ENCODE results near the gene KATNB1. TPM values are rescaled to one million over a fixed set of nuclear protein-coding genes. Genes with fewer than 3 reads are reported as not detected.
A peak's percentile ranks its signal among the peaks of the same experiment; 100 is the strongest.

Gene KATNB1
- total RNA-seq, 2 experiments from 2014 or later = 21.0 to 22.3 TPM

DNA sequence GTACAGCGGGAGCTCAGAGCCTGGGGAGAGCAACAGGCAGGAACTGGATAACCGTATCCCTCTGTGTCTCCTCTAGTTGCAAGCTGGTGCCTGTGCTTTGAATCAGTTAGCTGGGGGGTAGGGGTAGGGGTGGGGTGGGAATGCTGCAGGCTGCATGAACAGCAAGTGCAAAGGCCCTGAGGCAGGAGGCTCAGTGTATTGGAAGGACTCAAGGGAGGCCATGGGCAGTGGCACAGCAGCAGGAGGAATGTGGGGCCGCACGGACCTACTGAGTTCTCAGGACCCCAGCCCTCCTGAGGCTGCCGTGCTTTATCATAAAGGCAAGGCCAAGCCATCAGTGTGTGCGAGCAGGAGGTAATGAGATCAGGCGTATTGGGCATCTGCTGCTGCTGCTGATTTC, 3.3 kb downstream of the KATNB1 start:
- Histone ChIP-seq H3K4me3 (ENCODE audit: low read length) (no peak overlapping the region), H3K27ac (ENCODE audit: low read depth in 1 of 2, low read length in 2 of 2) (no peak overlapping the region), H3K27me3 (ENCODE audit: control insufficient read depth in 1 of 2, insufficient read depth in 2 of 2, low read length in 2 of 2) (no peaks in the 10 kb centered on the region), H3K4me1 (ENCODE audit: insufficient read depth, low read length) (peaks cover 29% of the 10 kb centered on the region), H3K36me3 (ENCODE audit: insufficient read depth, low read length) (peaks cover 16% of the 10 kb centered on the region), H3K9me3 (ENCODE audit: control insufficient read depth in 1 of 2, insufficient read depth in 1 of 2, low read length in 2 of 2) (no peaks in the 10 kb centered on the region)
- TF ChIP-seq, protein P1, sequence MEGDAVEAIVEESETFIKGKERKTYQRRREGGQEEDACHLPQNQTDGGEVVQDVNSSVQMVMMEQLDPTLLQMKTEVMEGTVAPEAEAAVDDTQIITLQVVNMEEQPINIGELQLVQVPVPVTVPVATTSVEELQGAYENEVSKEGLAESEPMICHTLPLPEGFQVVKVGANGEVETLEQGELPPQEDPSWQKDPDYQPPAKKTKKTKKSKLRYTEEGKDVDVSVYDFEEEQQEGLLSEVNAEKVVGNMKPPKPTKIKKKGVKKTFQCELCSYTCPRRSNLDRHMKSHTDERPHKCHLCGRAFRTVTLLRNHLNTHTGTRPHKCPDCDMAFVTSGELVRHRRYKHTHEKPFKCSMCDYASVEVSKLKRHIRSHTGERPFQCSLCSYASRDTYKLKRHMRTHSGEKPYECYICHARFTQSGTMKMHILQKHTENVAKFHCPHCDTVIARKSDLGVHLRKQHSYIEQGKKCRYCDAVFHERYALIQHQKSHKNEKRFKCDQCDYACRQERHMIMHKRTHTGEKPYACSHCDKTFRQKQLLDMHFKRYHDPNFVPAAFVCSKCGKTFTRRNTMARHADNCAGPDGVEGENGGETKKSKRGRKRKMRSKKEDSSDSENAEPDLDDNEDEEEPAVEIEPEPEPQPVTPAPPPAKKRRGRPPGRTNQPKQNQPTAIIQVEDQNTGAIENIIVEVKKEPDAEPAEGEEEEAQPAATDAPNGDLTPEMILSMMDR (IDR thresholded peaks at IDR 0.05) = no peak
- DNase-seq = no peak
- H3K4me3 Mint-ChIP-seq = no peak overlapping the region
- no peaks in the 10 kb centered on the region for H3K9me3 Mint-ChIP-seq
- H3K4me1 Mint-ChIP-seq (ENCODE audit: low read depth) = peaks cover 33% of the 10 kb centered on the region
- H3K36me3 Mint-ChIP-seq (ENCODE audit: low read depth) = peaks cover 38% of the 10 kb centered on the region
- H3K27ac Mint-ChIP-seq = no peak overlapping the region
- intact Hi-C loops (cut with DNase I, micrococcal nuclease) = loop anchor here (5.0 to 10.0 kb wide), 9 partner anchors 202 to 896 kb away; partner anchors contain the start of genes CFAP20 (in 2 of the 2), CCDC102A (in 1 of the 2), CSNK2A2 (in 1 of the 2) and HERPUD1 (in 1 of the 2)
- ATAC-seq (ENCODE audit: poor library complexity) = no peak
- ChIA-PET POLR2A (no interaction called here), CTCF (interaction anchor here (1.2 kb wide), 1 partner anchor 19 kb away, joined by 3 read pairs; no protein-coding TSS in a partner anchor)
- H3K27me3 Mint-ChIP-seq = no peaks in the 10 kb centered on the region

DNA sequence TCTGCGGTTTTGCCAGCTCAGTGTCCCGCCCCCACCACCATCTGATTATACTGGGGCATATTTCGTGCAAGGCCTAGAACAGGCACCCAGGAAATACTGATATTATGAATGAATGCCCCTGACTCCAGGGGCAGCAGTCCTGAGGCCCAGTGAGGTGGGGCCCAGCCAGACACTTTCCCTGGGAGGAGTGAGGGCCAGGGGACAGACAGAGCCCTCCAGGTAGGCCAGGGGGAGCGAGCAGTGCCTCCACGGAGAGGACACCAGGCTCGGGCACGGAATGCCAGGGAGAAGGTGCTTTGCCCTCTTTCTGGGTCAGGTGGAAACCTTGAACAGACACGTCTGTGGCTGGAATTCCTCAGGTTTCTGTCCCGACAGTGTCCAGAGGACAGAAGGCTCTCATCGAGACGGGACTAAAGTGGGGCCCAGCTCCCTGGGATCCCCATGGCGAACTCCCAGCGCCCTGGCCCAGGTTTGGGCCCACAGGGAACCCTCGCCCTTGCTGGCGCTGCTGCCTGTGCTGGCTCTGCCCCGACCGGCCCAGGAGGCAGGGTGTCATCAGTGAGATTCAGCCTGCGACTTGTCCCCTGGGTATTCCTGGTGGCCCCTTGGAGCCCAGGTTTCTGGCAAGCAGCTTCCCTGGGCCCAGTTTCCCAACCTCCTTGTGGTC, 4.3 kb downstream of the KATNB1 start:
- H3K36me3 ChIP-seq (ENCODE audit: insufficient read depth, low read length) = peaks cover 18% of the 10 kb centered on the region
- peaks cover 21% of the 10 kb centered on the region for H3K4me1 ChIP-seq (ENCODE audit: insufficient read depth, low read length)
- H3K9me3 Mint-ChIP-seq = no peaks in the 10 kb centered on the region
- TF ChIP-seq, protein P1 (IDR thresholded peaks at IDR 0.05) = no peak
- no peaks in the 10 kb centered on the region for H3K27me3 ChIP-seq (ENCODE audit: control insufficient read depth in 1 of 2, insufficient read depth in 2 of 2, low read length in 2 of 2)
- no peak overlapping the region for H3K4me3 ChIP-seq (ENCODE audit: low read length)
- H3K9me3 ChIP-seq (ENCODE audit: control insufficient read depth in 1 of 2, insufficient read depth in 1 of 2, low read length in 2 of 2) = no peaks in the 10 kb centered on the region
- H3K4me1 Mint-ChIP-seq (ENCODE audit: low read depth) = peaks cover 28% of the 10 kb centered on the region
- ChIA-PET POLR2A (no interaction called here), CTCF (interaction anchor here (1.2 kb wide), 1 partner anchor 18 kb away, joined by 3 read pairs; no protein-coding TSS in a partner anchor)
- no peak overlapping the region for H3K27ac ChIP-seq (ENCODE audit: low read depth in 1 of 2, low read length in 2 of 2)
- no peak overlapping the region for H3K27ac Mint-ChIP-seq
- ATAC-seq (ENCODE audit: poor library complexity) = no peak
- H3K36me3 Mint-ChIP-seq (ENCODE audit: low read depth) = peaks cover 38% of the 10 kb centered on the region
- H3K27me3 Mint-ChIP-seq = no peaks in the 10 kb centered on the region
- H3K4me3 Mint-ChIP-seq = no peak overlapping the region
- peak in 1 of 14 experiments; percentile 13 for DNase-seq
- intact Hi-C loops (cut with DNase I, micrococcal nuclease) = loop anchor here (5.0 to 10.0 kb wide), 9 partner anchors 203 to 895 kb away; partner anchors contain the start of genes CFAP20 (in 2 of the 2), CCDC102A (in 1 of the 2), CSNK2A2 (in 1 of the 2) and HERPUD1 (in 1 of the 2)

DNA sequence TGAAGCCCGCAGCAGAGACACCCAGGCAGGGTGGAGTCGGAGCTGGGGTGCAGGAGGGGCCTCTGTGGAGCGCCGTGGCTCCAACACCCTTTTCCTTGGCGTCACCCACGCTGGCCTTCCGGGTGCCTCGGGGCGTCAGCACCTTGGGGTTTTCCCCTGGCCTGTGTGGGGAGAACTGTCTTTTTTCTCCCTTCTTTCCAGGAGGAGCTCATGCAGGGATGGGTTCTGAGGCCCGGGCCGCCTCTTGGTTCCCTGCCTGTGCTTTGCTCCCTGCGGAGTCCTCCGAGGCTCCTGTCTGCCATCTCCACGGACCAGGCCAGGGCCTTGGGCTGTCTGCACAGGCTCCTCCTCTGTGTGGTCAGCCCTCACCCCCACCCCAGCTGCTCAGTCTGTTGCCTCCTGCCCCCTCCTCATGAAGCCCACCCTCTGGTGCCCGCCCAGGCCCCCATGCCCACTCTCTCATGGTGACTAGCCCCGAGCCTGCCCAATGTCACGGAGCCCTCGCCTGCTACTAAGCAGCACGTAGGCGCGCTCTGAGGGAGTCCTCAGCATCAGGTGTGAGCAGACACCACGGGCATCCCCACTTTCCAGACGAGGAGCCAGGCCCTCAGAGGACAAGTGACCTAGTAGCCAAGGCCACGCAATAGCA, 5.0 kb downstream of the KATNB1 start:
- Mint-ChIP-seq H3K27me3 (no peaks in the 10 kb centered on the region), H3K4me3 (no peak overlapping the region), H3K27ac (no peak overlapping the region), H3K9me3 (no peaks in the 10 kb centered on the region), H3K4me1 (ENCODE audit: low read depth) (peaks cover 22% of the 10 kb centered on the region), H3K36me3 (ENCODE audit: low read depth) (peaks cover 33% of the 10 kb centered on the region)
- H3K4me3 ChIP-seq (ENCODE audit: low read length) = no peak overlapping the region
- ATAC-seq (ENCODE audit: poor library complexity) = no peak
- peaks cover 20% of the 10 kb centered on the region for H3K4me1 ChIP-seq (ENCODE audit: insufficient read depth, low read length)
- peaks cover 18% of the 10 kb centered on the region for H3K36me3 ChIP-seq (ENCODE audit: insufficient read depth, low read length)
- H3K9me3 ChIP-seq (ENCODE audit: control insufficient read depth in 1 of 2, insufficient read depth in 1 of 2, low read length in 2 of 2) = no peaks in the 10 kb centered on the region
- H3K27me3 ChIP-seq (ENCODE audit: control insufficient read depth in 1 of 2, insufficient read depth in 2 of 2, low read length in 2 of 2) = no peaks in the 10 kb centered on the region
- no peak overlapping the region for H3K27ac ChIP-seq (ENCODE audit: low read depth in 1 of 2, low read length in 2 of 2)
- TF ChIP-seq, protein P1 (IDR thresholded peaks at IDR 0.05) = no peak
- CTCF ChIA-PET = no interaction called here
- POLR2A ChIA-PET = no interaction called here
- DNase-seq = peak in 1 of 14 experiments; percentile 15
- intact Hi-C loops (cut with DNase I, micrococcal nuclease) = no loop called here

All from CD4-positive, alpha-beta T cell (primary cell).